GM19035 (cell line): ENCODE measurements around the gene SLC16A8.
"Not testable (repeated sequence)": the region's sequence is repeated elsewhere in the genome, so short reads cannot be mapped to it uniquely, and the experiment has no call there.

ENCODE experiments used
- ATAC-seq: cut with Tn5 transposase; IDR thresholded peaks from one replicate; pipeline ENCODE4 v1.9.1; 2021; ENCODE audit not compliant: unreplicated experiment

Gene SLC16A8

DNA sequence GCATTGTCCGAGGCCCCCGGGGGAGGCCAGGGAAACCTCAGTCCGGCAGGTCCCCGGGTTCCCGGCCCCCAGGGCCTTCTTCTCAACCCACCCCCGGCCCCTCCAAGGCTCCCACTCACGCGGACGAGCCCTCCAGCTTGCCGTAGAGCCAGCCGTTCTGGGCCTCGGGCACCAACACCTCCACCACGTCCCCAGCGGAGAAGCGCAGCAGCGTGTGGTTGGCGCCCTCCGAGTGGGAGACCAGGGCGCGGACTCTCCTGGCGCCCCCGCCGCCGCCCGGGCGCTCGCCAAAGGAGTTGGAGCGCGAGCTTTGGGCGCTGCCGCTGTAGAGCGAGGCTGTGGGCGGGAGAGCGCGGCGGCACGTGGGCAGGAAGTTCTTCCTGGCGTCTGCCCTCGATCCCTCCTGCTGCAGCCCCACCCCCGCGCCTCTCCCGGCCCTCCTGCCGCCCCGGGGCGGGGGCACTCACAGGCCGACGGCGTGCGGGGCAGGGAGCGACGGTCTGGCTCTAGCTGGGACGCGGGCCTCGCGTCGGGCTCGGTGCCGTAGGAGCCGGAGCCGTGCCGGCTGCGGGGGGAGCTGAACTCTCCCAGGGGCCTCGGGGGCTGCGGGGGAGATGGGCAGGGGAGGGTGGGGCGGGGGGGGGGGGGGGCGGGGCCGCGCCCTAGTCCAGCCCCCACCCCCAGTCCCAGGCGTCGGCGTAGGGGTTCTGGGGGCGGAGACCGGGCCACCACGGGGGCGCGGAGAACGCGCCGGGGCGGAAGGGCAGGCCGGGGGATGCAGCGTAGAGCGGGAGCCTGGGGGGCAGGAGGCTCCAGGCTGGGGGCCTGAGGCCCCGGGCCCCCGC is 4.9 kb upstream of the SLC16A8 start:
- no peak for ATAC-seq

DNA sequence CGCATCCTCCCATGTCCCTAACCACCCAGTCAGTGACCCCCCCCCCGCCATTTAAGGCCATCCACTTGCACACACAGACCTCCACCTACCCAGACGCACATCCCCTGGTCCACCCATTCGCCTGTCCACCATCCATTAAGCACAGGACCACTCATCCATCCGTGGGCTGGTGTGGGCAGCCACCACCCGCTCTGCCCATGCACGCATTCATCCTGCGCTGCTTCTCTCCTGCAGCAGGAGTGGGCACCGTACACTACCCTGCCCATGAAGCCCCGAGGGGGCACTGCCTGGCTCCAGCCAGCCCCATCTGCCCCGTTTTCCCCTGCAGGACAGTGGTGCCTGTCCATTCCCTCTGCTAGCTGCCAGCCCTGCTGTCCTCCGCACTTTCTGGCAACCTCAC is 3.9 kb upstream of the SLC16A8 start:
- ATAC-seq: no peak

- ATAC-seq: no peak
Measured at GRCh38 chr22:38086942-38087341, 3.0 kb upstream of the SLC16A8 start.

GRCh38 chr22:38086001-38086845 is 2.2 kb upstream of the SLC16A8 start:
- no peak for ATAC-seq

DNA sequence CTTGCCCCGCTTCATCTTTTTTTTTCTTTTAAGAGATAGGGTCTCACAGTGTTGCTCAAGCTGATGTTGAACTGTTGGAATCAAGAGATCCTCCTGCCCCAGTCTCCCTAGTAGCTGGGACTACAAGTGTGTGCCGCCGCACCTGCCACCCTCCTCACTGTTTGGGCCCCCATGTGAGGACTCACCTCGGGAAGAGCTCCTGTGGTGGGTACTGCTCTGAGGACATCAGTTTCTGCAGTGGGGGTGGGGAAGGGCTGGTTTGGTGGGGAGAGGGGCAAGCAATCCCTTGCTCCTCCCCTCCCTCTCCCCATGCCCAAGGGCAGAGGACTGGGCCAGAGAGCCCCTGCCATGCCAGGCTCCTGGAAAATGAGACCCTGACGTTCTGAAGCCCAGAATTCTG is 1.5 kb upstream of the SLC16A8 start:
- ATAC-seq: no peak

DNA sequence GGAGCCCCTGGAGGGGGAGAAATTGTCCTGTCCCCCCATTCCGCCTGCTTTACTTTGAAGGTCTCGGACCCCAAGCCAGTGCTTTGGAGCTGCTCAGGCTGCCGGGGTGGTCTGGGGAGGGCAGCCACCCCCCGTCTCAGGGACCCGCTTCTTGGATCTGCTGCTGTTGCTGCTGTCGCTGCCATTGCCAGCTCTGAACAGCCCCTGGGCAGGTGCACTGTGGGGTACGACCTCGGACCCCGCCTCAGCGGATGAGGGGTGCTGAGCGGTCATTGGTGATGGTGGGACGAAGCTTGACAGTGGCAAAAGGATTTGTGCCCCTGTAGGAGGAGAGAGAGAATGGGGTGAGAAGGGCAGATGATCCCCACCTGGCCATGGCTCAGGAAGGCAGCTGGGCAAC is 1.1 kb upstream of the SLC16A8 start:
- ATAC-seq: no peak

DNA sequence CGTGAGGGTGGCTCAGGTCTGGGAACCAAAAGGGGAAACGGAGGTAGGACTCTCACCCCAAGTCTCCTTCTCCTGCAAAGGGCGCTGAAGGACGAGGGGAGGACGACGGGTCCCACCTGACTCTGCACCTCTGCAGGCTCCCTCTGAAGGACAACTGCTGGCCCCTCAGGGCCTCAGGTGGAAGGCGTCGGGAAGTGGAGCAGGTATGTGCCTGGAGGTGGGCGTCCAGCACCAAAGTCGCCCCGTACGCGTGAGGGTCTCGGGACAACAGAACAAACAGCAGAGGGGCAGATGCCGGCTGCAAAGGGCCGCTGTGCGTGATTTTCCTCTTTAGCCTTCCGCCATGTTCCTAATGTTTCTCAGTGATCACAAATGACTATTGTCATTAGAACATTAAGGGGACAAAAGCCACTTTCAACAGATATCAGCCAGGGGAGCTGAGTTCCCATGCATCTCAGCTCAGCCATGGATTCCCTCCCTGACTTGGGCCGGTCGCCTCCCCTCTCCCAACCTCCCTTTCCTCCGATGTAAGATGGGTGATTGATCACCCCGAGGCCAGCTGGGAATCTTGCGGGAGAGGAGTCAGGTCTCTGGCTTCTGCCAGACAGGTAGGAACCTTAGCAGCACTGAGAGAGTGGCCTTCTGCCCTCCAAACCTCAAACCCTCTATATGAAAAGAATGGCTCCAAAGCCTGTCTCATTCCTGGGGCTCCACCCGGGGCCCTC is 836 bp downstream of the SLC16A8 start:
- no peak for ATAC-seq

GRCh38 chr22:38081941-38082828 is 1.8 kb downstream of the SLC16A8 start:
- no peak for ATAC-seq

GRCh38 chr22:38081636-38081940 is 2.4 kb downstream of the SLC16A8 start:
- ATAC-seq: no peak

DNA sequence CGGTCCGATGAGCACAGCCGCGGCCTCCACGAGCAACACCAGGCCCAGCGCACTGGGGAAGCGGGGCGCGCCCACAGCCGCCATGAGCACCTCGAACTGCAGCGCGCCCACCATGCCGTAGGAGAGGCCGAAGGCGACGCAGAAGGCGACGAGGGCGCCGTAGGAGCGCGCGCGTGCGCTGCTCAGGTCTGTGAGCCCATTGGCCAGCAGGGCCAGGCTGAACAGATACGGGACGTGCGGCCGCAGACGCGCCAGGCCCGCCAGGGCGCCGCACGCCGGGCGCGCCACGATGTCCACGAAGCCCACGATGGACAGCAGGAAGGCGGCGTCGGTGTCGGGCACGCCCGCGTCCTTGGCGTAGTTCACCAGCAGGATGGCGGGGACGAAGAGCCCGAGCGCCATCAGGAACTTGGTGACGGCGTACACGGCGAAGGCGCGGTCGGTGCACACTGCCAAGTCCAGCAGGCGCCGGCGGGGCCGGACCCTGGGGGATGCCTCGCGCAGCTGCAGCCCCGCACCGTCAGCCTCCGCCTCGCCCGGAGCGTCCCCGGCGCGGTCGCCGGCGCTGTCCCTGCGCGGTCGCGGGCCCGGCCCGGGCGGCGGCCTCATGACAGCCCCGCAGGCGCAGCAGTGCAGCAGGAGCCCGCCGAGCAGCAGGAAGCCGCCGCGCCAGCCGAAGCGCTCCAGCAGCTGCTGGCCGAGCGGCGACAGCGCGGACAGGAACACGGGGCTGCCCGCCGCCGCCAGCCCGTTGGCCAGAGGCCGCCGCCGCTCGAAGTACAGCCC is 2.9 kb downstream of the SLC16A8 start:
- ATAC-seq: no peak

- no peak for ATAC-seq
Measured at GRCh38 chr22:38080474-38080849, 3.5 kb downstream of the SLC16A8 start.

DNA sequence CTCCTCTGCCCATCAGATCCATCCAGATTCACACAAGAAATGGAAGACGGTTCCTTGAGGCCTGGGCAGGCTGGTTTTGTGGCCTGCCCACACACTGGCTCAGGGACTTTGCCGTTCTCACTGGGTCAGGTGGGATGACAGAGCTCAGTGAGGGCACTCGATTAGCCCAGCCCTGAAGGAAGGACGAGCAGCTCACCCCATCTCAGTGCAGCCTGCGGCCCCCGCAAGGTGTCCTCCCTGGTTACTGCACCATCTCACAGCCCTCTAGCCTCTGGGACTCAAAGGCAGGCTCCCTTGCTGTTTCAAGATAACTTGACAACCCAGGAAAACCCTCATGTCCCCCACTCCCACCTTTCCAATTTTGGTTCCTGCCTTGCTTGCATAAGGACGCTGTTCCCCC is 4.2 kb downstream of the SLC16A8 start:
- ATAC-seq: no peak

- ATAC-seq: not testable (repeated sequence)
Measured at GRCh38 chr22:38079208-38079607, 4.8 kb downstream of the SLC16A8 start.

DNA sequence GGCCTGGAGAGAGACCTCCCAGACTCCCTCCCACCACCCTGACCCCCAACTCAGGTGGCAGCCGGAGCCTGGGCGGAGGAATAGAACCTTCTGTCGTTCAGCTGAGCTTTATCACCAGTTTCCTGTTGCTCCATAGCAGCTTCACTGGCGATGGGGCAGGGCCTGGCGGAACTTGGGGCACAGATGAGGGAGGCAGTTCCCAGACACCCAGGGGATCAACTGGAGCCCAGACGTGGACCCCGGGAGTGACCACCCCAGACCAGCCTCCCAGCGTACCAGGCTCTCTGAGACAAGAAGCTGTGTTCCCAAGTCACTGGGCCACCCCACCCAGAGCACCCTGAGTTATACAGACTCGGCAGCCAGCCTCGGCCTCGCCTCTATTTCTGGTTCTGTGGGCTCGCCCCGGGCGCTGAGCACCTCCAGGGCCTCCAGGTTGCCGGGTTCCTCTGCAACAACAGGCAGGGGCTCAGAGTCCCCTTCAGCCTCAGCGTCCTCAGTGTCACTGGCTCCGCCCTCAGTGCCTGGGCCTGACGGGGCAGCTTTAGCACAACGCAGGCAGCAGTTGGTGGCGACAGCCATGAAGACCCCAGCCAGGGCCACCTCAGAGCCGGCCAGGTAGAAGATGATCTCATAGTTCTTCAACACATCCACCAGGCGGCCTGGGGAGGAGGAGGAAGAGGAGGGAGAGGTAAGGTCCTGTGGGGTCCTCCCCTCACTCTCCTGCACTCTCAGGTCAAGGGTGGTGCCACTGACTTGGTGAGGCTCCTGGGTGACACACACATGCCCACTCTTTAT is 5.7 kb downstream of the SLC16A8 start:
- ATAC-seq: no peak

GRCh38 chr22:38077595-38077994 is 6.4 kb downstream of the SLC16A8 start:
- ATAC-seq: no peak

GRCh38 chr22:38077096-38077495 is 6.9 kb downstream of the SLC16A8 start:
- no peak for ATAC-seq

GRCh38 chr22:38075961-38076360 is 8.0 kb downstream of the SLC16A8 start:
- no peak for ATAC-seq

DNA sequence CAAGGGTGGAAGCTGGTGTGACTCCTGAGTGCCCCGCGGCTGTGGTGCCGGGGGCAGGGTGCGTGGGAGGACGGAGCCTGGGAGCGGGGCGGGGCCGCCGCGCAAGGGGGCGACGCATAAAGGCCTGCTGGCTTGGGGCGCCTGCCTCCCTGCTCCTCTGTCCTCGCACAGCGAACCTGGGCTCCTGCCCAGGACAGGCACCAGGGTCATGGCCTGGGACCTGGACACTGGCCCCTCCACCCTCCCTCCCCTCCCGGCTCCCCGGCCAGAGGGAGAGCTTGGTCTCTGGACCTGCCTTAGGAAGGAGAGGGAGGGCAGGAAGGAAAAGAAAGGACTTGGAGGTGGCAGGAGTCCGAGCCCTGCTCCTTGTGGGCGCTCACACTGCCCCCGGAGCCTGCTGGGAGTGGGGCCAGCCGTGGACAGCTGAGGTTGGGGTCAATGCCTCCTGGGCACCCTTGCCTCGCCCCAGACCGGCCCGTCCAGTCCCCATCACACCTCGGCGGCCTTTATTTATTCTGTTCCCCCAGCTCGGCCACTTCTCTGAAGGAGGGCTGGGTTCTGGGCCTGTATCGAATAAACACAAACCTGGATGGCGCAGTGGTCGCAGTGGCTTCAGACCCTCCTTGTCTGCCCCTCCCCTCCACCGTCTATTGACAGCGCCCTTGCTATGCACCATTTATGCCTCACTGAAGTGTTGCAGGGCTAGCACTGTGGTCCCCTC is 8.7 kb downstream of the SLC16A8 start:
- ATAC-seq: no peak
